RWPE2 (cell line): ENCODE data around the gene GRPR.

Experiments used
- ATAC-seq: fragments of 200-7000 bp; cut with Tn5 transposase; 3 replicates; pipeline ENCODE4 v1.9.1; 2021; ENCODE audit warnings: low read depth
- DNase-seq: peaks from one replicate; pipeline ENCODE4 v3.0.0-alpha.2; 2020; ENCODE audit warnings: low spot score
- H3K27ac ChIP-seq: fragments of 450-650 bp; 2 replicates; pipeline ENCODE4 v1.5.1; 2017; ENCODE audit warnings: mild to moderate bottlenecking; ENCODE audit not compliant: poor library complexity, severe bottlenecking
- H3K27me3 ChIP-seq: fragments of 250-450 bp; sonication (Bioruptor Pico); 2 replicates; pipeline ENCODE4 v1.5.1; 2021; ENCODE audit warnings: mild to moderate bottlenecking, moderate library complexity; ENCODE audit not compliant: insufficient read depth, poor library complexity, severe bottlenecking
- H3K36me3 ChIP-seq: fragments of 250-450 bp; sonication (Bioruptor Pico); 2 replicates; pipeline ENCODE4 v1.5.1; 2020; ENCODE audit warnings: low read depth, mild to moderate bottlenecking, moderate library complexity
- H3K4me1 ChIP-seq: fragments of 250-450 bp; sonication (Bioruptor Pico); 2 replicates; pipeline ENCODE4 v1.5.1; 2021; ENCODE audit warnings: mild to moderate bottlenecking, moderate library complexity; ENCODE audit not compliant: insufficient read depth, poor library complexity, severe bottlenecking
- H3K4me3 ChIP-seq: fragments of 250-450 bp; sonication (Bioruptor Pico); 2 replicates; pipeline ENCODE4 v1.5.1; 2021; ENCODE audit warnings: mild to moderate bottlenecking, moderate library complexity; ENCODE audit not compliant: severe bottlenecking
- H3K9me3 ChIP-seq: fragments of 250-450 bp; sonication (Bioruptor Pico); 2 replicates; pipeline ENCODE4 v1.5.1; 2021; ENCODE audit warnings: mild to moderate bottlenecking, moderate library complexity; ENCODE audit not compliant: severe bottlenecking
- CTCF ChIP-seq: fragments of 450-650 bp; IDR thresholded peaks from one replicate; pipeline ENCODE4 v1.5.1; 2017; ENCODE audit warnings: mild to moderate bottlenecking, moderate library complexity; ENCODE audit not compliant: poor library complexity, severe bottlenecking

GRPR gene

GRCh38 chrX:16162391-16162790 is 39.0 kb downstream of the GRPR start:
- H3K4me1 ChIP-seq = peaks cover 10% of the 10 kb centered on the region
- TF ChIP-seq CTCF = no peak
- H3K4me3 ChIP-seq = no peak overlapping the region
- no peak for ATAC-seq
- no peaks in the 10 kb centered on the region for H3K36me3 ChIP-seq
- no peak for DNase-seq
- H3K9me3 ChIP-seq = no peaks in the 10 kb centered on the region
- no peaks in the 10 kb centered on the region for H3K27me3 ChIP-seq
- H3K27ac ChIP-seq = peak overlapping the region; percentile 93

- no peak for DNase-seq
- Histone ChIP-seq H3K4me1 (peaks cover 10% of the 10 kb centered on the region), H3K36me3 (no peaks in the 10 kb centered on the region), H3K9me3 (no peaks in the 10 kb centered on the region), H3K27me3 (no peaks in the 10 kb centered on the region), H3K27ac (no peak overlapping the region), H3K4me3 (no peak overlapping the region)
- TF ChIP-seq CTCF = no peak
- ATAC-seq = no peak
Measured at GRCh38 chrX:16164748-16165147, 41.4 kb downstream of the GRPR start.

GRCh38 chrX:16167181-16167580 is 43.8 kb downstream of the GRPR start, which contains the start of gene MAGEB17:
Gene MAGEB17, plus strand, starts transcription at chrX:16167481. Its CDS starts 2,902 bp downstream, at chrX:16170383.
- Histone ChIP-seq H3K27ac (no peak within 1 kb of the TSS), H3K4me1 (no peaks in the 10 kb centered on the region), H3K36me3 (no peaks in the 10 kb centered on the region), H3K27me3 (no peaks in the 10 kb centered on the region), H3K9me3 (no peaks in the 10 kb centered on the region), H3K4me3 (no peak within 1 kb of the TSS)
- DNase-seq (no peak), ATAC-seq (no peak)
- TF ChIP-seq CTCF = no peak

DNA sequence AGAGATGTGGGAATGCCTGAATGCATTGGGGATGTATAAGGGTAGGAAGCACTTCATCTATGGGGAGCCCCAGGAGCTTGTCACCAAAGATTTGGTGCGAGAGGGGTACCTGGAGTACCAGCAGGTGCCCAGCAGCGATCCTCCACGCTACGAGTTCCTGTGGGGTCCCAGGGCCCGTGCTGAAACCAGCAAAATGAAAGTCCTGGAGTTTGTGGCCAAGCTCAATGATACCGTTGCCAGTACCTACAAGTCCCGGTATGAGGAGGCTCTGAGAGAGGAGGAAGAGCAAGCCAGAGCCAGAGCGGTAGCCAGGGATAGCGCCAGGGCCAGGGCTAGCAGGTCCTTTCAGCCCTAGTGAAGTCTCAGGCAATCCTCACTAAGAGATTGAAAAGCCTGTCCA is 47.7 kb downstream of the GRPR start:
- no peak for TF ChIP-seq CTCF
- Histone ChIP-seq H3K9me3 (no peaks in the 10 kb centered on the region), H3K27ac (no peak overlapping the region), H3K4me3 (no peak overlapping the region), H3K27me3 (no peaks in the 10 kb centered on the region), H3K4me1 (no peaks in the 10 kb centered on the region), H3K36me3 (no peaks in the 10 kb centered on the region)
- ATAC-seq (no peak), DNase-seq (no peak)

DNA sequence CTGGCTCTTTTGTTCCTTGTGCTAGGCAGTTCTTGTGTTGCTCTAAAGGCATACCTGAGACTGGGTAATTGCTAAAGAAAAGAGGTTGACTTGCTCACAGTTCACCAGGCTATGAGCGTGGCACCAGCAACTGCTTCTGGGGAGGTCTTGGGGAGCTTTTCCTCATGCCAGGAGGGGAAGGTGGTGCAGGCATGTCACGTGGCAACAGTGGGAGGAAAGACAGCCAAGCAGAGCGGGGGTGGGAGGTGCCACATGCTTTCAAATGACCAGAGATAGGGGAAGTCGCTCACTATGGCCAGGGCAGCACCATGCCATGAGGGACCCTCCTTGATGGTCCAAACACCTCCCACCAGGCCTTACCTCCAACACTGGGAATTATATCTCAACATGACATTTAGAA is 48.6 kb downstream of the GRPR start:
- H3K27me3 ChIP-seq = no peaks in the 10 kb centered on the region
- TF ChIP-seq CTCF = no peak
- DNase-seq (no peak), ATAC-seq (no peak)
- H3K36me3 ChIP-seq = no peaks in the 10 kb centered on the region
- H3K4me3 ChIP-seq = no peak overlapping the region
- no peak overlapping the region for H3K27ac ChIP-seq
- no peaks in the 10 kb centered on the region for H3K4me1 ChIP-seq
- no peaks in the 10 kb centered on the region for H3K9me3 ChIP-seq
